Liver (tissue), 3 donors: ENCODE data around the gene FRAS1.

Experiments used
- EGR1 ChIP-seq, 2 donors: IDR thresholded peaks; 2 replicates each; pipeline ENCODE4 v1.6.1; 2016 to 2018; ENCODE audit warnings: antibody characterized with exemption in 2 of 2, low read depth in 2 of 2
- HNF4G ChIP-seq: IDR thresholded peaks from 2 replicates; pipeline ENCODE4 v1.6.1; 2016; ENCODE audit warnings: antibody characterized with exemption
- RAD21 ChIP-seq, 2 donors: IDR thresholded peaks; 2 replicates each; pipeline ENCODE4 v1.6.1; 2016; ENCODE audit warnings: antibody characterized with exemption in 2 of 2, mild to moderate bottlenecking in 2 of 2
- RXRA ChIP-seq, 2 donors: IDR thresholded peaks; 2 replicates each; pipeline ENCODE4 v1.6.1; 2017 to 2018; ENCODE audit warnings: antibody characterized with exemption in 2 of 2, mild to moderate bottlenecking in 1 of 2
- SP1 ChIP-seq: IDR thresholded peaks from 2 replicates; pipeline ENCODE4 v1.6.1; 2018; ENCODE audit warnings: antibody characterized with exemption, mild to moderate bottlenecking
- TF ChIP-seq, protein P1 (sequence below): fragments of 150-350 bp; IDR thresholded peaks from 2 replicates; pipeline ENCODE4 v1.5.1; 2017; ENCODE audit warnings: improper control_type of control experiment, low read depth, low read length; ENCODE audit not compliant: missing input control
- TF ChIP-seq, protein P2 (sequence below): IDR thresholded peaks from 2 replicates; pipeline ENCODE4 v1.6.1; 2016; ENCODE audit warnings: antibody characterized with exemption, mild to moderate bottlenecking
- donor health status: healthy.
- donor health status: healthy.

DNA sequence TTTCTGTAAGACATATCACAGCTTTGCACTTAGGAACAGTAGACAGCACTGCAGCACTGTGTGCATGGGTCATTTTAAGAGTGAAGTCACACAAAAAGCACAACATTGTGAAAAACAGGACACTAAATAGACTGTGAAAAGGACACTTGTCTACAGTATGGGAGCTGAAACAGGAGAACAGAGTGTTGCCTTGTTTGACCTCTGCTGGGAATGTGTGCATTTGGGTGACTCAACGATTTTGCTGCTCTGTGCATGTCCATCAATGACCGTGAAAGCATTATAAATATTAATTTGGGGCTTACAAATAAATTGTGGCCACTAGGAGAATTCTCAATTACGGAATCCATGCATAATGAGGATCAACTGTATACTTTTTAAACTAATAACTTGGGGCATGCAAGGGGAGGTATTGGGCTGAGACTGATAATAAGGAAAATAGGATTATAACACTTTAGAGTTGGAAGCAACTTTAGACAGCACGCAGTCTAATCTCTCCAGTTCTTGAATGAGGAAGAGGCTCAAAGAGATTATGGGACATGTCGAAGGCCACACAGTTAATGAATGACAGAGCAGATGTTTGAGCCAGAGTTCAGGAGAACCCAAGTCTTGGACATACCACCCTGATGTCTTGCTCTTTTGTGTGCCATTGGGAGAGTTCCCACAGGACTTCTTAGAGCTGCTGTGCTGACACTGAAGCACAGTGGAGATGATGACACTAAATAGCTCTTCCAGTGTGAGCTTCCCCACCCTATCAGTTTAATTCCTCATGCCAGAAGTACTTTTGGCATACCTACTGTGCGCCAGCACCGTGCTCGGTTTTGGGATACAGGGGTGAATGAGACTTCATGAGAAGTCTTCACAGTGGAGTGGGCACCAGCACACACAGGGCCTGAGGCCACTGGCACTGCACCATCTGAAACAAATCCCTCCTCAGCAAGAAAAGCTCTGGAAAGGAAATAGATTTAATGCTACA lies 79.3 kb downstream of the FRAS1 start:
- TF ChIP-seq, protein P1, sequence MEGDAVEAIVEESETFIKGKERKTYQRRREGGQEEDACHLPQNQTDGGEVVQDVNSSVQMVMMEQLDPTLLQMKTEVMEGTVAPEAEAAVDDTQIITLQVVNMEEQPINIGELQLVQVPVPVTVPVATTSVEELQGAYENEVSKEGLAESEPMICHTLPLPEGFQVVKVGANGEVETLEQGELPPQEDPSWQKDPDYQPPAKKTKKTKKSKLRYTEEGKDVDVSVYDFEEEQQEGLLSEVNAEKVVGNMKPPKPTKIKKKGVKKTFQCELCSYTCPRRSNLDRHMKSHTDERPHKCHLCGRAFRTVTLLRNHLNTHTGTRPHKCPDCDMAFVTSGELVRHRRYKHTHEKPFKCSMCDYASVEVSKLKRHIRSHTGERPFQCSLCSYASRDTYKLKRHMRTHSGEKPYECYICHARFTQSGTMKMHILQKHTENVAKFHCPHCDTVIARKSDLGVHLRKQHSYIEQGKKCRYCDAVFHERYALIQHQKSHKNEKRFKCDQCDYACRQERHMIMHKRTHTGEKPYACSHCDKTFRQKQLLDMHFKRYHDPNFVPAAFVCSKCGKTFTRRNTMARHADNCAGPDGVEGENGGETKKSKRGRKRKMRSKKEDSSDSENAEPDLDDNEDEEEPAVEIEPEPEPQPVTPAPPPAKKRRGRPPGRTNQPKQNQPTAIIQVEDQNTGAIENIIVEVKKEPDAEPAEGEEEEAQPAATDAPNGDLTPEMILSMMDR: no peak
- TF ChIP-seq RAD21 (IDR thresholded peaks at IDR 0.05): no peak
- TF ChIP-seq, protein P2, sequence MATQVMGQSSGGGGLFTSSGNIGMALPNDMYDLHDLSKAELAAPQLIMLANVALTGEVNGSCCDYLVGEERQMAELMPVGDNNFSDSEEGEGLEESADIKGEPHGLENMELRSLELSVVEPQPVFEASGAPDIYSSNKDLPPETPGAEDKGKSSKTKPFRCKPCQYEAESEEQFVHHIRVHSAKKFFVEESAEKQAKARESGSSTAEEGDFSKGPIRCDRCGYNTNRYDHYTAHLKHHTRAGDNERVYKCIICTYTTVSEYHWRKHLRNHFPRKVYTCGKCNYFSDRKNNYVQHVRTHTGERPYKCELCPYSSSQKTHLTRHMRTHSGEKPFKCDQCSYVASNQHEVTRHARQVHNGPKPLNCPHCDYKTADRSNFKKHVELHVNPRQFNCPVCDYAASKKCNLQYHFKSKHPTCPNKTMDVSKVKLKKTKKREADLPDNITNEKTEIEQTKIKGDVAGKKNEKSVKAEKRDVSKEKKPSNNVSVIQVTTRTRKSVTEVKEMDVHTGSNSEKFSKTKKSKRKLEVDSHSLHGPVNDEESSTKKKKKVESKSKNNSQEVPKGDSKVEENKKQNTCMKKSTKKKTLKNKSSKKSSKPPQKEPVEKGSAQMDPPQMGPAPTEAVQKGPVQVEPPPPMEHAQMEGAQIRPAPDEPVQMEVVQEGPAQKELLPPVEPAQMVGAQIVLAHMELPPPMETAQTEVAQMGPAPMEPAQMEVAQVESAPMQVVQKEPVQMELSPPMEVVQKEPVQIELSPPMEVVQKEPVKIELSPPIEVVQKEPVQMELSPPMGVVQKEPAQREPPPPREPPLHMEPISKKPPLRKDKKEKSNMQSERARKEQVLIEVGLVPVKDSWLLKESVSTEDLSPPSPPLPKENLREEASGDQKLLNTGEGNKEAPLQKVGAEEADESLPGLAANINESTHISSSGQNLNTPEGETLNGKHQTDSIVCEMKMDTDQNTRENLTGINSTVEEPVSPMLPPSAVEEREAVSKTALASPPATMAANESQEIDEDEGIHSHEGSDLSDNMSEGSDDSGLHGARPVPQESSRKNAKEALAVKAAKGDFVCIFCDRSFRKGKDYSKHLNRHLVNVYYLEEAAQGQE: no peak
- no peak for TF ChIP-seq SP1
- TF ChIP-seq EGR1 (IDR thresholded peaks at IDR 0.05; ENCODE audit: low read depth in 2 of 2): no peak
- TF ChIP-seq HNF4G: no peak
- TF ChIP-seq RXRA (IDR thresholded peaks at IDR 0.05): no peak
